ENCODE data around the gene APEH. TPM values are rescaled to one million over a fixed set of nuclear protein-coding genes. Genes with fewer than 3 reads are reported as not detected.

The APEH gene
- total and polyA plus RNA-seq, 10 of the 15 experiments (the other 5 are each of a cell fraction or from before 2014, with no cell fraction given): 74.4 to 214 (median 131) TPM

- RAD21 ChIA-PET (ENCODE audit: unreplicated experiment): no interaction called here
These were observed 12.9 kb upstream of the APEH start for GRCh38 chr3:49661281-49661680.

More at GRCh38 chr3:49661281-49661680, 12.9 kb upstream of the APEH start:
- Histone ChIP-seq H3K27ac (ENCODE audit: control insufficient read depth, insufficient read depth) (no peak overlapping the region), H3K27me3 (replicated peaks in 1 of 2; ENCODE audit: control insufficient read depth in 2 of 2, insufficient read depth in 2 of 2, low read length in 1 of 2) (no peaks in the 10 kb centered on the region), H3K9ac (ENCODE audit: control insufficient read depth, insufficient read depth, low read length) (no peak overlapping the region), H3K4me1 (ENCODE audit: control insufficient read depth, insufficient read depth, low read length) (no peaks in the 10 kb centered on the region), H3K9me3 (replicated peaks; ENCODE audit: control insufficient read depth, insufficient read depth, low read length) (no peaks in the 10 kb centered on the region), H4K20me1 (ENCODE audit: control insufficient read depth, insufficient read depth) (no peaks in the 10 kb centered on the region), H3K4me2 (ENCODE audit: control insufficient read depth, insufficient read depth) (no peak overlapping the region), H3K79me2 (ENCODE audit: control insufficient read depth, insufficient read depth, low read length) (no peaks in the 10 kb centered on the region), H3K36me3 (ENCODE audit: control insufficient read depth in 2 of 2, insufficient read depth in 2 of 2, low read length in 1 of 2) (no peaks in the 10 kb centered on the region), H2AFZ (ENCODE audit: control insufficient read depth, low read depth, low read length) (no peak overlapping the region), H3K4me3 (no peak overlapping the region)
- FAIRE-seq (no peak), DNase-seq (ENCODE audit: low read depth, low spot score) (no peak), ATAC-seq (no peak)
- POLR2A ChIA-PET: no interaction called here
- BruUV-seq (replicated peaks): no TSS peak
- in situ Hi-C loops (cut with MboI) (no loop called here), intact Hi-C loops (cut with micrococcal nuclease; ENCODE audit: unreplicated experiment) (no loop called here)
- WGBS (ENCODE audit: insufficient coverage, insufficient replicate concordance, low lambda C conversion rate, missing lambda C conversion rate): 42% methylated on average over 14 of the region's 14 CpGs
- SMC1A ChIA-PET (ENCODE audit: uncharacterized antibody, unreplicated experiment): no interaction called here
- no peak for TF ChIP-seq HDAC2 (IDR thresholded peaks at IDR 0.05)
- TF ChIP-seq BMI1 (IDR thresholded peaks at IDR 0.05; ENCODE audit: borderline replicate concordance): no peak
- no peak for TF ChIP-seq RBBP5 (conservative IDR thresholded peaks at IDR 0.05)
- TF ChIP-seq BRCA1 (IDR thresholded peaks at IDR 0.05; ENCODE audit: low read depth, low read length): no peak
- no peak for TF ChIP-seq FOXM1 (IDR thresholded peaks at IDR 0.05; ENCODE audit: low read depth, low read length)
- TF ChIP-seq ZNF687 (IDR thresholded peaks at IDR 0.05): no peak
- TF ChIP-seq RFX5 (IDR thresholded peaks at IDR 0.05; ENCODE audit: low read depth, low read length): no peak
- TF ChIP-seq POLR2AphosphoS5 (IDR thresholded peaks at IDR 0.05; ENCODE audit: low read length): no peak
- TF ChIP-seq SMC3 (IDR thresholded peaks at IDR 0.05; ENCODE audit: borderline replicate concordance, low read length): no peak
- no peak for TF ChIP-seq DPF2 (IDR thresholded peaks at IDR 0.05)
- no peak for TF ChIP-seq NKRF (conservative IDR thresholded peaks at IDR 0.05)
- TF ChIP-seq HDGF (IDR thresholded peaks at IDR 0.05): no peak
- CTCF ChIA-PET: no interaction called here

Measured in GM12878 (cell line).